Ishikawa (cell line): ENCODE measurements around the gene PLSCR4.

Experiments
- CEBPB ChIP-seq: IDR thresholded peaks from 2 replicates; pipeline ENCODE4 v1.6.1; 2012
- CREB1 ChIP-seq: IDR thresholded peaks from 2 replicates; pipeline ENCODE4 v1.6.1; 2012; ENCODE audit warnings: low read depth
- EP300 ChIP-seq: IDR thresholded peaks from 2 replicates; pipeline ENCODE4 v1.6.1; 2012; ENCODE audit warnings: borderline replicate concordance
- FOXM1 ChIP-seq: IDR thresholded peaks from 2 replicates; pipeline ENCODE4 v1.6.1; 2012; ENCODE audit warnings: low read depth, borderline replicate concordance
- MAX ChIP-seq: IDR thresholded peaks from 2 replicates; pipeline ENCODE4 v1.6.1; 2012
- NFIC ChIP-seq: IDR thresholded peaks from 2 replicates; pipeline ENCODE4 v1.6.1; 2012
- RAD21 ChIP-seq: IDR thresholded peaks from 2 replicates; pipeline ENCODE4 v1.6.1; 2012; ENCODE audit warnings: low read depth
- TAF1 ChIP-seq: IDR thresholded peaks from 2 replicates; pipeline ENCODE4 v1.6.1; 2012; ENCODE audit warnings: low read depth, mild to moderate bottlenecking
- TCF12 ChIP-seq: IDR thresholded peaks from 2 replicates; pipeline ENCODE4 v1.6.1; 2012; ENCODE audit warnings: low read depth
- YY1 ChIP-seq: IDR thresholded peaks from 2 replicates; pipeline ENCODE4 v1.6.1; 2012; ENCODE audit warnings: low read depth
- TF ChIP-seq, protein P1 (sequence below): IDR thresholded peaks from 2 replicates; pipeline ENCODE4 v1.6.1; 2012; ENCODE audit warnings: low read depth, mild to moderate bottlenecking
- TF ChIP-seq, protein P2 (sequence below): IDR thresholded peaks from 2 replicates; pipeline ENCODE4 v1.6.1; 2012

- TF ChIP-seq EP300 (no peak), TAF1 (no peak), FOXM1 (no peak), MAX (no peak), RAD21 (no peak), CEBPB (no peak), YY1 (no peak), TCF12 (no peak), NFIC (no peak), CREB1 (no peak)
- TF ChIP-seq, protein P1, sequence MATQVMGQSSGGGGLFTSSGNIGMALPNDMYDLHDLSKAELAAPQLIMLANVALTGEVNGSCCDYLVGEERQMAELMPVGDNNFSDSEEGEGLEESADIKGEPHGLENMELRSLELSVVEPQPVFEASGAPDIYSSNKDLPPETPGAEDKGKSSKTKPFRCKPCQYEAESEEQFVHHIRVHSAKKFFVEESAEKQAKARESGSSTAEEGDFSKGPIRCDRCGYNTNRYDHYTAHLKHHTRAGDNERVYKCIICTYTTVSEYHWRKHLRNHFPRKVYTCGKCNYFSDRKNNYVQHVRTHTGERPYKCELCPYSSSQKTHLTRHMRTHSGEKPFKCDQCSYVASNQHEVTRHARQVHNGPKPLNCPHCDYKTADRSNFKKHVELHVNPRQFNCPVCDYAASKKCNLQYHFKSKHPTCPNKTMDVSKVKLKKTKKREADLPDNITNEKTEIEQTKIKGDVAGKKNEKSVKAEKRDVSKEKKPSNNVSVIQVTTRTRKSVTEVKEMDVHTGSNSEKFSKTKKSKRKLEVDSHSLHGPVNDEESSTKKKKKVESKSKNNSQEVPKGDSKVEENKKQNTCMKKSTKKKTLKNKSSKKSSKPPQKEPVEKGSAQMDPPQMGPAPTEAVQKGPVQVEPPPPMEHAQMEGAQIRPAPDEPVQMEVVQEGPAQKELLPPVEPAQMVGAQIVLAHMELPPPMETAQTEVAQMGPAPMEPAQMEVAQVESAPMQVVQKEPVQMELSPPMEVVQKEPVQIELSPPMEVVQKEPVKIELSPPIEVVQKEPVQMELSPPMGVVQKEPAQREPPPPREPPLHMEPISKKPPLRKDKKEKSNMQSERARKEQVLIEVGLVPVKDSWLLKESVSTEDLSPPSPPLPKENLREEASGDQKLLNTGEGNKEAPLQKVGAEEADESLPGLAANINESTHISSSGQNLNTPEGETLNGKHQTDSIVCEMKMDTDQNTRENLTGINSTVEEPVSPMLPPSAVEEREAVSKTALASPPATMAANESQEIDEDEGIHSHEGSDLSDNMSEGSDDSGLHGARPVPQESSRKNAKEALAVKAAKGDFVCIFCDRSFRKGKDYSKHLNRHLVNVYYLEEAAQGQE = no peak
- TF ChIP-seq, protein P2, sequence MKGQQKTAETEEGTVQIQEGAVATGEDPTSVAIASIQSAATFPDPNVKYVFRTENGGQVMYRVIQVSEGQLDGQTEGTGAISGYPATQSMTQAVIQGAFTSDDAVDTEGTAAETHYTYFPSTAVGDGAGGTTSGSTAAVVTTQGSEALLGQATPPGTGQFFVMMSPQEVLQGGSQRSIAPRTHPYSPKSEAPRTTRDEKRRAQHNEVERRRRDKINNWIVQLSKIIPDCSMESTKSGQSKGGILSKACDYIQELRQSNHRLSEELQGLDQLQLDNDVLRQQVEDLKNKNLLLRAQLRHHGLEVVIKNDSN = no peak
Measured at GRCh38 chr3:146164071-146164470, 86.8 kb downstream of the PLSCR4 start.
